Measurements from ENCODE around the gene RFWD3. TPM values are rescaled to one million over a fixed set of nuclear protein-coding genes. Genes with fewer than 3 reads are reported as not detected.
A peak's percentile ranks its signal among the peaks of the same experiment; 100 is the strongest.

The RFWD3 gene
- total and polyA plus RNA-seq, 2 of the 13 experiments (the other 11 are each of a cell fraction or from before 2014, with no cell fraction given) = 23.4 to 62.6 TPM

DNA sequence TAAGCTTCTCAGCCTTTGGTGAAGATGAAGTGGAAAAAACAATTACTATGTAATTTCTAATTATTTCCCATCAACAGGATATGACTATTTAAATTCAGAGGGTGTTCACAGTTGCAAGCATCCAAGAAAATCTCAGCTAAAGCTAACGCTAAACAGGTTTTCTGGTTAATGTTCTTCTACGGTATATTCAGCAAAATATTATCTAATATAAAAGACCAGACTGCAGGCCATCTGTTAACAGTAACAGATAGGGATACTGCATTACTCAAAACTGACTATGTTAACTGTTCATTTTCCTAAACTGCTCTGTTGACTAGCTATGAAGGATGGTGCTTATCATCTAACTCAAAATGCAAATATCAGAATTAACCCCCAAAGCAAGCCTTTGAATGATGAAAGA lies 92.5 kb downstream of the RFWD3 start (continued):
- no peak for TF ChIP-seq SALL1 (CRISPR knock-in tag; IDR thresholded peaks at IDR 0.05)
- no peak for TF ChIP-seq YY1 (IDR thresholded peaks at IDR 0.05; ENCODE audit: insufficient read depth, insufficient replicate concordance, low read depth, low read length)
- TF ChIP-seq ZNF660 (CRISPR knock-in tag; IDR thresholded peaks at IDR 0.05; ENCODE audit: borderline replicate concordance, low read depth) = no peak
- TF ChIP-seq, protein P1, sequence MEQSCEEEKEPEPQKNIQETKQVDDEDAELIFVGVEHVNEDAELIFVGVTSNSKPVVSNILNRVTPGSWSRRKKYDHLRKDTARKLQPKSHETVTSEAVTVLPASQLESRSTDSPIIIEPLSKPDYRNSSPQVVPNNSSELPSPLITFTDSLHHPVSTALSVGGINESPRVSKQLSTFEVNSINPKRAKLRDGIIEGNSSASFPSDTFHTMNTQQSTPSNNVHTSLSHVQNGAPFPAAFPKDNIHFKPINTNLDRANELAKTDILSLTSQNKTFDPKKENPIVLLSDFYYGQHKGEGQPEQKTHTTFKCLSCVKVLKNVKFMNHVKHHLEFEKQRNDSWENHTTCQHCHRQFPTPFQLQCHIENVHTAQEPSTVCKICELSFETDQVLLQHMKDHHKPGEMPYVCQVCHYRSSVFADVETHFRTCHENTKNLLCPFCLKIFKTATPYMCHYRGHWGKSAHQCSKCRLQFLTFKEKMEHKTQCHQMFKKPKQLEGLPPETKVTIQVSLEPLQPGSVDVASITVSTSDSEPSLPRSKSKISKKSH (CRISPR knock-in tag; IDR thresholded peaks at IDR 0.05; ENCODE audit: borderline replicate concordance) = no peak
- no peak for TF ChIP-seq ZNF773 (CRISPR knock-in tag; IDR thresholded peaks at IDR 0.05; ENCODE audit: borderline replicate concordance)

- no peak overlapping the region for H2AFZ ChIP-seq (ENCODE audit: low read length)
- no peak for DNase-seq (ENCODE audit: low spot score)
- no peak overlapping the region for H3K27ac ChIP-seq (ENCODE audit: extremely low read length, insufficient read depth, low read length)
- no peak overlapping the region for H3K9ac ChIP-seq (ENCODE audit: insufficient read depth, low read depth, low read length)
- H3K4me1 ChIP-seq (ENCODE audit: insufficient read depth, low read length) = peaks cover 64% of the 10 kb centered on the region
- no TSS peak for BruUV-seq (replicated peaks)
- ATAC-seq = no peak
- H3K79me2 ChIP-seq (ENCODE audit: insufficient read depth, low read length) = peaks cover 98% of the 10 kb centered on the region
- no peak overlapping the region for H3K4me2 ChIP-seq (ENCODE audit: low read depth, low read length)
- H3K9me3 ChIP-seq (ENCODE audit: low read length) = no peaks in the 10 kb centered on the region
- intact Hi-C loops (cut with micrococcal nuclease; ENCODE audit: unreplicated experiment) = loop anchor here (5.0 kb wide), 1 partner anchor 34 kb away; the partner anchor contains the start of gene GLG1
- 80% methylated on average over 8 of the region's 8 CpGs for WGBS (ENCODE audit: low lambda C conversion rate)
- in situ Hi-C loops (cut with HindIII; ENCODE audit: extremely low pct_ligation_motif_present, low pct_unique_long_range_greater_than_20kb) = no loop called here
- no peaks in the 10 kb centered on the region; a peak in 1 of 5 replicates for H3K36me3 ChIP-seq (replicated peaks in 1 of 2; ENCODE audit: control insufficient read depth in 1 of 2, insufficient read depth in 2 of 2, low read length in 2 of 2)
- H4K20me1 ChIP-seq (ENCODE audit: insufficient read depth, low read length) = peaks cover 10% of the 10 kb centered on the region
- POLR2A ChIA-PET = interaction anchor here (0.9 kb wide), 1 partner anchor 33 kb away, joined by 4 read pairs; the partner anchor contains the start of gene GLG1
- no peak overlapping the region for H3K4me3 ChIP-seq (replicated peaks in 1 of 3; ENCODE audit: insufficient read depth in 1 of 3, low read depth in 2 of 3, low read length in 3 of 3)
- no peaks in the 10 kb centered on the region for H3K27me3 ChIP-seq (ENCODE audit: control insufficient read depth in 1 of 2, insufficient read depth in 2 of 2, low read length in 2 of 2)
- CTCF ChIA-PET (ENCODE audit: low intra/inter-chr PET ratio, low total read pairs) = no interaction called here
- FAIRE-seq = no peak
- peak; percentile 67; the same call in 1 of the 2 replicates for TF ChIP-seq CEBPB (IDR thresholded peaks at IDR 0.05; ENCODE audit: borderline replicate concordance, low read depth, low read length)
- TF ChIP-seq, protein P2, sequence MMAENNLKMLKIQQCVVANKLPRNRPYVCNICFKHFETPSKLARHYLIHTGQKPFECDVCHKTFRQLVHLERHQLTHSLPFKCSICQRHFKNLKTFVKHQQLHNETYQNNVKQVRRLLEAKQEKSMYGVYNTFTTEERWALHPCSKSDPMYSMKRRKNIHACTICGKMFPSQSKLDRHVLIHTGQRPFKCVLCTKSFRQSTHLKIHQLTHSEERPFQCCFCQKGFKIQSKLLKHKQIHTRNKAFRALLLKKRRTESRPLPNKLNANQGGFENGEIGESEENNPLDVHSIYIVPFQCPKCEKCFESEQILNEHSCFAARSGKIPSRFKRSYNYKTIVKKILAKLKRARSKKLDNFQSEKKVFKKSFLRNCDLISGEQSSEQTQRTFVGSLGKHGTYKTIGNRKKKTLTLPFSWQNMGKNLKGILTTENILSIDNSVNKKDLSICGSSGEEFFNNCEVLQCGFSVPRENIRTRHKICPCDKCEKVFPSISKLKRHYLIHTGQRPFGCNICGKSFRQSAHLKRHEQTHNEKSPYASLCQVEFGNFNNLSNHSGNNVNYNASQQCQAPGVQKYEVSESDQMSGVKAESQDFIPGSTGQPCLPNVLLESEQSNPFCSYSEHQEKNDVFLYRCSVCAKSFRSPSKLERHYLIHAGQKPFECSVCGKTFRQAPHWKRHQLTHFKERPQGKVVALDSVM (CRISPR knock-in tag; IDR thresholded peaks at IDR 0.05) = peak; percentile 76
- no peak for TF ChIP-seq HMGXB3 (CRISPR knock-in tag; IDR thresholded peaks at IDR 0.05; ENCODE audit: borderline replicate concordance)
- TF ChIP-seq HOXD1 (CRISPR knock-in tag; IDR thresholded peaks at IDR 0.05) = no peak
- no peak for TF ChIP-seq ELK4 (CRISPR knock-in tag; IDR thresholded peaks at IDR 0.05; ENCODE audit: borderline replicate concordance)
Observed at GRCh38 chr16:74573622-74574021, 93.1 kb downstream of the RFWD3 start.

All from HepG2 (cell line).